OCI-M1 (cell line): ENCODE results near the gene ARPIN.
"Not testable (repeated sequence)": the region's sequence is repeated elsewhere in the genome, so short reads cannot be mapped to it uniquely, and the experiment has no call there.

Source experiments
- DNase-seq: peaks from one replicate; lab custom pipeline; 2025; lab: John Stamatoyannopoulos, UW

ARPIN gene

DNA sequence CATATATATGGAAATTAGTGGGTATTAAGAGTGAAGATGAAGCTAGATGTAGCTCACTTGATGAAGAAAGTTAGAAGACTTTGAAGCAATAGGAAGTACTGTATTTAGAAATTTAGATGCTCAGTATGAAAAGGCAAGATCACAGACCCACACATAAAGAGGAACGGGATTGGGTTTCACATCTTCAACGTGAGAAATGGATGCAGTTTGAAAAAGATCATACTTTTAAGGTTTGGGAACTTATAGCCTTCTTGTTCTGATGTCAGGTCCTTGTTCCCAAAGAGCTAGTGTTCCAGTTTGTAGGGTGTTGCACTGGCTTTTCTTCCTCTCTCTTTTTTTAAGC lies 35.7 kb downstream of the ARPIN start:
- no peak for DNase-seq

DNA sequence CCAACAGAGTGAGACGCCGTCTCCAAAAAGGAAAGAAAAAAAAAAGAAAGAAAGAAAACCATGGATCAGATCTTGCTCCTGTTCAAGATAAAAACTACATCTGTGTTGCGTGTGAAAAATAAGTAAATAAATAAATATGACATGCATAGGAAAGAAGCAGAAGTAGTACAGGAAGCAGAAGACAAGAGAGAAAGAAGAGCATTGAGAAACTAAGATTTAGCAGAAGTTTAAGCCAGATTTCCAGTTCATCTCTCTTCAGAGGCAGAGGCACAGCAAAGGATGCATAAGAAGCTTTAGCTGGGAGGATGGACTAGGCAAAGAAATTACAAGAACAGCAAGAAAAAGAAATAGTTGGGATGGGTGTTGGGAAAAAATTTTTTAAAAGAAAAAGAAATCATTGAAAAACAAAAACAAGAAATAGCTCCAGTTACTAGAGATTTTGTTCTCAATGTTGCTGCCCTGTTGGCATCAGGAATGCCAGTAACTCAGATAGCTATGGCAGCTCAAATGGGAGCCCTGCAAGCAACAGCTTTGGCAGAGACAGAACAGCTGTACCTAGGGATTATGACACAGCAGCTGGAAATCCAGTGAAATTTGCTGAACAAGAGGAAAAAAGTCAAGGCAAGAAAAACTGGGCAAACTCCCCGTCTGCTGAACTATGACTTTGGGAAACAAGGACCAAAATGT lies 36.2 kb downstream of the ARPIN start:
- DNase-seq = no peak

DNA sequence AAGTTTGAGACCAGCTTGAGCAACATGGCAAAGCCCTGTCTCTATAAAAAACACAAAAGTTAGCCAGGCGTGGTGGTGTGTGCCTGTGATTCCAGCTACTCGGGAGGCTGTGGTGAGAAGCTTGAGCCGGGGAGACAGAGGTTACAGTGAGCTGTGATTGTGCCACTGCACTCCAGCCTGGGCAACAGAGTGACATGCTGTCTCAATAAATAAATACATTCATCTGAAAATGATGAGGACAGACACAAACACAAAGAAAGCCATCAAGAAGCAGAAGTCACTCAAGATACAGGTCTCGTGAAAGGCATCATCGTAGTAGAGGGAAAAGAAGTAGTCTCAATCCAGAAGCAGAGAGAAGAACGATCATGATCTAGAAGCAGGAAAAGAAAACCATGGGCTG lies 37.0 kb downstream of the ARPIN start:
- DNase-seq = no peak

DNA sequence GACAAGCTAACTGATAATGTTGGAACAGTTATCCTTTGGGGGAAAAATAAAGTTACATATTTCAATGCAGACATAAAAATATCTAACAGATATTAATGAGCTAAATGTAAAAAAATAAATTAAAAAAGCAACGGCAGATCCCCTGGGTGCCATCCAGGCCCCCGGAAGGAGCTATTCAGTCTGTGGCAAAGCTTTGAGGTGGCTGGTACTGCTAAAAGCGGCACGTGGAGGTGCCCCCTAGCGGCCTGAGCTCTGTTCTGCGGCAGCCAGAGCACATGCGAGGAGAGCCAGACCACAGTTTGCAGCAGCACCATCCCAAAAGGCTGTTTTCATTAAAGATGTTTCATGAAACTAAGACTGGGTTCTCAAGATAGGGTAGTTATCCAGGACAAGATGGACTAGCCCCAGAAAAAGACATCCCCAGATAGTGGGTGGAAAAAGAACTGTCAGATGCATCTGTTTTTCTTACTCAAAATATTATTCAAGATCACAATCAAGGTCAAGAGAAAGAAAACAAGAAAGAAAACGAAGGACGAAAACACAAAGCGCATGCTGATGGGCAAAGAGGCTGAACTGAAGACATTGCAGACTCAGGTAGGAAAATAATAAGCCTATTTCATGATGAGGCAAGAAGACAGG lies 37.7 kb downstream of the ARPIN start:
- peak; percentile 87 for DNase-seq

DNA sequence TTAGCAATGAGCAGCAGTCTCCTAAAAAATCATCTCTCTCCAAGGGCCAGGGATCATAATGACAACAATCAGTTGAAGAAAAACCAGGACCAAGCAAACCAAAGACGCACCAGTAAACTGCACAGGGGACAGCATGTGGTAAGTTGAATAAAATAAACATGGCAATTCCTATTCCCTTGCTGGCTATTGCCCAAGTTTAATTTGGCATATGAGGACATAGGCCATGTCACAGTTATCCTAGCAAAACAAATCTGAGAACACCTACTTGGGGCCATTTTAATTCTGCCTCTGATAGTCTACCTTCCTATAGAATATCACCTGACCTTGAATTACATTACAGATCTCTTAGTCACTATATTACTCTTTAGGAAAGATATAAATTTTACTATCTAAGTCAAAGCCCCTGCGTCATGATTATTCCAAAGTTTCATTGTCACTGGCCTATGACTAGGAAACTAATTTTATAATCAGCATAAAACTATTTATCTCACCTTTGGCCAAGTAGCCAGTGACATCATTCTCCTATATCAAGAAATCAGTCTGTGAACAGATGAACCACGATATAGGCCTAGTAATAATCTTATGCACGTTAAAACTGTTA lies 42.0 kb downstream of the ARPIN start:
- no peak for DNase-seq

DNA sequence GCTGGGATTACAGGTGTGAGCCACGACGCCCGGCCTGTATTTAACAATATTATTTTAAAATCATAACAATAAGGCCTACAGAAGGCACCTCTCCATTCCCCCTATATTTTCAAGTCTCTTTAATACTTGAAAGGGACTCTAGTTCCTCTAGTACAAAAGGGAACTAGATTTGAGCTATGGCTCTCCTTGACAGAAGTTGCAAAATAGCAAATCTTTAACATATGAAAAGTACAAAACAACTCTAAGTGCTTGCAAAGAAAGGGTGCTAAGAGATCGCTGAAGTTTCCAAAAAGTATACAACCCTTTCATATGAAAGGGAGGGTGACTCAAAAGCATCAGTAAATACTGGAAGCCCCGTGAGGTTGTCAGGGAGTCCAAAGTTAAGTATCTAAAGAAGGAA lies 42.7 kb downstream of the ARPIN start:
- no peak for DNase-seq

DNA sequence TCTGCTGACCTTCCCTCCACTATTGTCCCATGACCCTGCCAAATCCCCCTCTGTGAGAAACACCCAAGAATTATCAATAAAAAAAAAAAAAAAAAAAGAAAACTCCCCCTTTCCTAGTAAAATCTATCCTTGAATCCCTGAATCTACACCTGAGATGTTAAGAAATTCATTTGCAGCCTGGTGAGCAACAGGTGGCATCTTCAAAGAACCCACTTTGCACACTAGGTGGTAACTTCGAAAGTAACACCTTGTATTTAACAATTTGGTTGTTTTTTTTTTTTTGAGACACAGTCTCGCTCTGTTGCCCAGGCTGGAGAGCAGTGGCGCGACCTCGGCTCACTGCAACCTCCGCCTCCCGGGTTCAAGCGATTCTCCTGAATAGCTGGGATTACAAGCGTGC lies 43.3 kb downstream of the ARPIN start:
- DNase-seq = not testable (repeated sequence)

DNA sequence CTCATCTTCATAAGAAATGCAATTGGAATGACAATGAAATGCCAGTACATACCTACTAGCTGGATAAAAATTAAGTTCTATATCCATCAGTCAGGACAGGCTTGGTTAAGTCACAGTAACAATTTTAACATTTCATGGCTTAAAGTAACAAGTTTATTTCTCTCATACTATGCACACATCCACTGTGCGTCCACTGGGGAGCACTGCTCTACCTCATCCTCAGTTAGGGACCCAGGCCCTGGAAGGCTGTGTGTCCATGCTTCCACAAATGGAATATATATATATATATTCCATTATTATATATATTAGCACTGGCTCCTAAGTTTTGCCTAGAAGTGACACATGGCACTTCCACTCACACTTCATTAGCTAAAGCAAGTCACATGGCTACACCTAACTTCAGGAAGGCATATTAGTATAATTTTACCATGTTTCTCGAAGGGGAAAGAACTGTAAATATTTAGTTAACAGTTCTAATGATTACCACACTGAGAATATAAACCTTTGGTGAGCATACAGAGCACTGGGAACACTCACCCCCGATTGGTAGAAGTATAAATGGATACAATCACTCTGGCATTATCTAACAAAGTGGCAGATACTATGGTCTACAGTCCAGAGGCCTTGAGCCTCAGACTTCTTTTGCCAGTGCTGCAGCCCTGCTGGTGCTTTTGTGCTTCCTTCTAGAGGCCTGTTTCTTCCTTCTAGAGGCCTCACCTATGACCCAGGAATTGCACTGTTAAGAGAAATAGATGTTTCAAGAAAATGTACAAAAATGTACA lies 47.6 kb downstream of the ARPIN start:
- DNase-seq = no peak

DNA sequence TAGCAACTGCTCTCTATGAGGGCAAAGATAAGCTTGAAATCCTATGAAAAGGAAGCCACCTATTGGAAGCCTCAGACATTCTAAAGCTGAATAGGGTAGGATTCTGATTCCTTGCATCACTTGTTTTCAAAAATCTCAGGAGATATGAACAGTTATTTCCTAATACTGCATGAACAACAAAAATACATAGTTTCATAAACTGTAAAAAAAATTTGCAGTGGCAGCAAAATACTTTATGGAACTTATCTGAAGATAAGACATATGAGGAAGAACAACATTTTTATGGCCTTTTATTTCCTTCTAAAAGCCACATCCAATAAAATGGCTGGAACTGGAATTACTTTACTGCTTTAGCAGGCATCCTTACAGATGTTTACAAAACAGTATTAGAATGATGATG lies 48.8 kb downstream of the ARPIN start:
- no peak for DNase-seq

DNA sequence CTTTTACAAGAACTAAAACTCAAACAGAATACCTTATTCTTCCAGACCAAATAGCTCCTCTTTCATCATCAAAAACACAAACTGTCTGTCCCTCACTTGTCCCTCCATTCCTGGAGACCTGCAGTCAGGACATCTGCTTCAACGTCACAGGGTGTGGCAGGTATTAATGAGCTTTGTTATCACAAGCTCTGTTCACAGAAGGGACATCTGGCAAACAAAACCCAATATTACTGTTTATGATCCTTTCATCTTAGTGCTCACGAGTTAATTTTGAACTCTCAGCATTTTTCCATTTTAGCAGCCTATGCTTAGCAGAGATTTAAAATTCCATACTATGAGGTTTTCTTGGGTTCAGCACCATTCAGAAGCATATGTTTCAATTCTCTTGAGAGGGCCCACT lies 51.9 kb downstream of the ARPIN start:
- no peak for DNase-seq

DNA sequence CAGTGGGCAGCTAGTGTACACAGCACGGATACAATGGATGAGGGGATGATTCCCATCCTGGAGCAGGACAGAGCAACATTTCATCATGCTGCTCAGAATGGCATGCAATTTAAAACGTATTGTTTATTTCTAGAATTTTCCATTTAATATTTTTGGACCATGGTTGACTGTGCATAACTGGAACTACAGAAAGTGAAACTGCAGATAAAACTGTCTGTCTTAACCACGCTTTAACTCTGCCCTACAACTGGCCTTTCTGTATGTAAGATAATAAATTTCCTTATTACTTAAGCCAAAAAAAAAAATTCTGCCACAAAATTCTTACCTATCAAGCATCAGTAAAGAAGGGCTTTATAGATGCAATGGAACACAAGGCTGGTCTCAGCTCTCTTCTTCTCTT lies 52.3 kb downstream of the ARPIN start:
- peak; percentile 49 for DNase-seq

DNA sequence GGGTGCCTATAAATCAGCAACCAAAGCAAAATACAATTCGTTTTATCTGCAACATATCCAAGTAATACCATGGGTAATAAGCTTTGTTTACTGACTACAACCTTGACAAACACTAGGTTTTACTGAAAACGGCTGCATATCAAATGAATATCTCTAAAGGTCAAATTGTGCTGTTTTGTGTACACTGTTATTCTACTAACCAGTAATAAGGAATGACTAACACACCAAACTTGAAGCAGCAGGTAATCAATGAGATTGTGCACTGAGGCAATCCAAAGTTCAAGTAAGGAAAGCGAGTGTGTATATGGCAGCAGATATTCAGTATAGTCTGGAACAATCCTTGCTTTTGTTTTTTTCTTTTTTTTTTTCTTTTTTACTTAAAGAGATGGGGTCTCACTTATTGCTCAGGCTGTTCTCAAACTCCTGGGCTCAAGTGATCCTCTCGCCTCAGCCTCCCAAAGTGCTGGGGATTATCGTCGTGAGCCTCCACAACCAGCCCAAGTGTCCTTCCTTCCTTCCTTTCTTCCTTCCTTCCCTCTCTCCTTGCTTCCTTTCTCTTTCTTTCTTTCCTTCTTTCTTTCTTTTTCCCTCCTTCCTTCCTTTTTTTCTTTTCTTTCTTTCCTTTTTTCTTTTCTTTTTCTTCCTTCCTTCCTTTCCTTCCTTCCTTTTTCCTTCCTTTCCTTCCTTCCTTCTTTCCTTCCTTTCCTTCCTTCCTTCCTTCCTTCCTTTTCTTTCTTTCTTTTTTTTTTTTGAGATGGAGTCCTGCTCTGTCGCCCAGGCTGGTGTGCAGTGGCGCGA lies 53.9 kb downstream of the ARPIN start:
- no peak for DNase-seq

DNA sequence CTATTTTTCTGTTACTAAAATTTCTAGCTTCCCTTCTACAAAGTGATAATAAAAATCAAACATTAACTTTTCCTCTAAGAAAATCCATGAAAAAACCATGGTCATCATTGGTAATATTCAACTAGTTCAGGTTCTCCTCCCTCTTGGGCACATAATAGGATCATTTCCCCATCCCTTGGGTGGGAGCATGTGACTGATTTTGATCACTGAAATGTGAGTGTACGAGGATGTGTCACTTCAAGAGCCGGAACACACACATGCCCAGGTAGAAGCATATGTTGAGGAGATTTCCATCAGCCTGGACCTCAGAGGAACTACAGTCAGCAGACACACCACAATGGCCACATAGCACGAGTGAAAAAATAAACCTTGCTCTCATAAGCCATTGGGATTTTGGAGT lies 55.1 kb downstream of the ARPIN start:
- DNase-seq = no peak

DNA sequence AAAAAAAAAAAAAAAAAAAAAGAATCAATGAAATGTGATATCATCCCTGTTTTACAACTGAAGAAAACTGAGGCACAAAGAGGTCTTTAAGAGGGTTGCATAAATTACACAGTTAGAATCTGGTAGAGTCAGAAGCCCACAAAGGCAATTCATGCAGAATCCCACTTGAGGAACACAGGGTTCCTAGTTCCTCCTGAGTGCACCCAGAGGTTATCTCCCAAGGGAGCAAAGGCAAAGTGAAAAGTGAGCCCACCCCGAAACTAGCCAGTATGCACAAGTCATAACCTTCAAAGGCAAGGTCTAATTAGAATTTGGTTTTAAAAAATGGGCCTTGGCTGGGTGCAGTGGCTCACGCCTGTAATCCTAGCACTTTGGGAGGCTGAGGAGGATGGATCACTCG lies 56.8 kb downstream of the ARPIN start:
- DNase-seq = no peak

DNA sequence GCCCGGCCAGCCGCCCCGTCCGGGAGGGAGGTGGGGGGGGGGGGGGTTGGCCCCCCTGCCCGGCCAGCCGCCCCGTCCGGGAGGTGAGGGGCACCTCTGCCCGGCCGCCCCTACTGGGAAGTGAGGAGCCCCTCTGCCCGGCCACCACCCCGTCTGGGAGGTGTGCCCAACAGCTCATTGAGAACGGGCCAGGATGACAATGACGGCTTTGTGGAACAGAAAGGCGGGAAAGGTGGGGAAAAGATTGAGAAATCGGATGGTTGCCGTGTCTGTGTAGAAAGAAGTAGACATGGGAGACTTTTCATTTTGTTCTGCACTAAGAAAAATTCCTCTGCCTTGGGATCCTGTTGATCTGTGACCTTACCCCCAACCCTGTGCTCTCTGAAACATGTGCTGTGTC lies 57.9 kb downstream of the ARPIN start:
- DNase-seq = not testable (repeated sequence)

DNA sequence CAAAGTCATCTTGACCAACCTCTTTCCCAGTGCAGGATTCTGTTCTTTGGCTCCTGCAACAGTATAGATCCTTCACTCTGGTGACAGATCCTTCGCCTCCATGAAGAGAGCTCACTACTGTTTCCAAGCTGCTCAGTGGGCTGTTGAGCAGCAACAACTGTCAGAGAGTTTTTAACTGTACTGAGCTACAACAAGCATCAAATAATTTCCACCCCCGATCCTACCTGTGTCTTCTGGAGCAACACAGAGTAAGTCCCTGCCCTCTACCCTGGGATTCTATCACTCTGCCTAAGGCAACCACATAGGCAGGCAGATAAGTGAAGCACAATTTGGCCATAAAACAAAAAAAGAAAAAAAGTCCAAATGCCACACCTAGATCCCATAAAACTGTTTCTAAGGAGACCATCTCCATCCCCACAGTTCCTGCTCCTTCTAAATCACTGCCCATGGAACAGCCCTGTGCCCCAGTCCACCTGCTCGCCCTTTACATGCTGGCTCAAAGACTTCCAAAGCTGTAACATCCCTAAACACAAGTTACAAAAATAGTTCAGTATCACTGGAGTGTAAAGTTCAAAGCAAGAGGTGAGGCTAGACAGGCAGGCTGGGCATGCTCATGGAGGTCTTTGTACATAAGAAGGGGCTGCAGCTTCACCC lies 60.3 kb downstream of the ARPIN start:
- DNase-seq = no peak

DNA sequence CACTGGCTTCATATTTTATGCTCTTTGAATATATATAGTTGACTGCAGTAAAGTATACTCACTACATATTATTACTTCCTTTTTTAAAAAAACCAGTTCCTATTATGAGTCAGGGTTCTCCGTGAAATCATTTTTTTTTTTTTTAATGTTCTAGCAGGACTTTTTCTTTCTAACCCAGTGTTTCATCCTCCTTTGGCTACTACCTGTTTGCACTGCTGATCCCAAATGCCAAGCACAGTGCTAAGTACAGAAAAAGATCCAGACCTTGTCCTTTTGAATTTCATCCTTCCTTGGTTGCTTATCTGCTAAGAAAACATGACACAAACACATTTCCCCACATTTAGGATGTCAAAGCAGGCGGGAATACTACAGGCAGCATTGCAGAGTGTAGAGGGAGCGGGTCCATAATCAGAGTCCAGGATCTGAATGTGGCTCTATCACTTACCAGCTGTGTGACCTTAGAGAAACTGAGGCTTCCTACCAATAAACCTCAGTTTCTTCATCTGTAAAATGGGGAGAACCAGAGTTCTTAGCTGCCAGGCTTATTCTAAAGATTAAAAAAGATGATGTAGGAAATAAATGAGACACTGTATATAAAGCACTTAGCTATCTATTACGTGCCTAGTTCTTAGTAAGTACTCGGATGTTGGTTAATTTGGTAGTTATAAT lies 60.9 kb downstream of the ARPIN start:
- DNase-seq = no peak

DNA sequence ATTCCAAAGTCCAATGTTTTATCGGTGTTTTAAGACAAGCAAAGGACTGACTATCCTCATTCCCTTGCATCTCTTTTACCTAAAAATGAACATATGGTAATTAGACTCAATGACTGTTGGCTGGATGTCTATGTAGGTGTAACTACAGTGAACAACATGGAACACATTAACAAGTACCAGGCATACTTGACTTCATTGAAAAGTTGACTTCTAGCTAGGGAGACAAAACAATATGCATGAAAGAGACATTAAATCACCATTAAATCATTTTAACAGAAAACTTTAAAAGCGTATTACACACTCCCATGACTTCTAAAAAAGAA lies 63.8 kb downstream of the ARPIN start:
- DNase-seq = no peak

DNA sequence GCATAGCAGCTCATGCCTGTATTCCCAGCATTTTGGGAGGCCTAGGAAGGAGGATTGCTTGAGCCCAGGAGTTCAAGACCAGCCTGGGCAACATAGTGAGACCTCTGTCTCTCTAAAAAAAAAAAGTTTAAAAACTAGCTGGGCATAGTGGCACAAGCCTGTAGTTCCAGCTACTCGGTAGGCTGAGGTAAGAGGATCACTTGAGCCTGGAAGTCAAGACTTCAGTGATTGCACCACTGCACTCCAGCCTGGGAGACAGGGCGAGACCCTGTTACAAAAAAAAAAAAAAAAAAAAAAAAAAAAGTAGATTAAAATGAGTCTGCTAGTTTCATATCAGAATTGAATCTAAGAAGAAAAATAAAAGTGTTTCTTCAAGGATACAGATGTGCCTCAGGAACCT lies 65.7 kb downstream of the ARPIN start:
- no peak for DNase-seq

DNA sequence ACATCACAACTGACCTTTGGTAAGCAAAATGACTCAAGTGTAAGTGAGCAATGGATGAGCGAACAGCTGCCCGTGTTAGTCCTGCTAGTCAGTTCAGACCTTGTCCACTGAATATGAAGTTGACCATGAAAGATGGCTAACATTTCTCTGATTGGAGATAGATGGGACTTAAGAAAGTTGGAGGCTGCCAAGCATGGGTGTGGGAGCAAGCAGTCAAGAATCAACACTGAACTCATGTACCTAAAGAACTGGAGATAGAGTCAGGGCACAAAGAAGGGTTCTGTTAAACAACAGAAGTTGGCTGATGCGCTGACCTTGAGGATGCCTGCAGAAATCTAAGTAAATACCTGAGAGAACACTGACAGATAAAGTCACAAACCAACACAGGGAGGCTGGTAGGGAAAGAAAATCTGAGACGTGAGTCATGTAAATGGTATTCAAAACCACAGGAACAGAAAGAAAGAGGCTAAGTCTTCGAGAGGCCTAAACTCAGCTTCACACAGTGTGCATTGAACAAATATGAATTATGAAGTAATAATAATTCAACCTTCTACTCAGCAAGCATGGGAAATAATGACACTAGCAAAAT lies 67.4 kb downstream of the ARPIN start:
- no peak for DNase-seq
